ENCODE results near the gene SRP68.

GRCh38 chr17:76049239-76049638 lies 23.1 kb downstream of the SRP68 start:
- TF ChIP-seq CTCF (IDR thresholded peaks at IDR 0.05) = no peak
- no peak for TF ChIP-seq STAT6 (CRISPR knock-in tag; conservative IDR thresholded peaks at IDR 0.05; ENCODE audit: low read depth)
- TF ChIP-seq ZNF512 (CRISPR knock-in tag; IDR thresholded peaks at IDR 0.05; ENCODE audit: borderline replicate concordance) = no peak
- TF ChIP-seq USF2 (CRISPR knock-in tag; IDR thresholded peaks at IDR 0.05) = no peak
- no peak for TF ChIP-seq ETV6 (CRISPR knock-in tag; IDR thresholded peaks at IDR 0.05)
- TF ChIP-seq ZNF416 (CRISPR knock-in tag; IDR thresholded peaks at IDR 0.05) = no peak
- no peak for TF ChIP-seq JUN (CRISPR knock-in tag; IDR thresholded peaks at IDR 0.05)
- no peak for TF ChIP-seq TP53 (CRISPR knock-in tag; IDR thresholded peaks at IDR 0.05)
- no peak for TF ChIP-seq NFYB (CRISPR knock-in tag; conservative IDR thresholded peaks at IDR 0.05; ENCODE audit: low read depth)
- no peak for TF ChIP-seq ZNF317 (CRISPR knock-in tag; IDR thresholded peaks at IDR 0.05; ENCODE audit: borderline replicate concordance, low read depth)
- no peak for TF ChIP-seq ESRRA (CRISPR knock-in tag; IDR thresholded peaks at IDR 0.05; ENCODE audit: borderline replicate concordance)
- no peak for TF ChIP-seq ATF3 (CRISPR knock-in tag; conservative IDR thresholded peaks at IDR 0.05)
